Gastroesophageal sphincter (tissue), 4 donors: Measurements from ENCODE around the gene OR2AT4. TPM values are rescaled to one million over a fixed set of nuclear protein-coding genes. Genes with fewer than 3 reads are reported as not detected.

Source experiments
- ATAC-seq: fragments of 150-250 bp; one replicate; pipeline ENCODE4 v1.9.1; 2016; ENCODE audit warnings: mild to moderate bottlenecking, moderate library complexity
- H3K27ac ChIP-seq, 4 donors: fragments of 200-600 bp; sonication (generic) in 3 of 4; 1 replicate in 3 of 4; 2 replicates in 1 of 4; pipeline ENCODE4 v1.5.1; 2016 to 2019
- H3K27me3 ChIP-seq: fragments of 200-600 bp; sonication (generic); one replicate; pipeline ENCODE4 v1.5.1; 2019
- H3K36me3 ChIP-seq, 2 donors: fragments of 200-600 bp; sonication (generic); one replicate each; pipeline ENCODE4 v1.5.1; 2019; ENCODE audit warnings: control low read depth in 1 of 2
- H3K4me1 ChIP-seq, 3 donors: fragments of 200-600 bp; sonication (generic); 1 replicate in 2 of 3; 2 replicates in 1 of 3; pipeline ENCODE4 v1.5.1; 2016 to 2019; ENCODE audit warnings: control low read depth in 2 of 3
- H3K4me3 ChIP-seq, 2 donors: fragments of 200-600 bp; sonication (generic); one replicate each; pipeline ENCODE4 v1.5.1; 2019; ENCODE audit warnings: mild to moderate bottlenecking in 1 of 2, moderate library complexity in 1 of 2
- H3K9me3 ChIP-seq, 3 donors: fragments of 200-600 bp; sonication (generic); one replicate each; pipeline ENCODE4 v1.5.1; 2017 to 2019; ENCODE audit warnings: control low read depth in 2 of 3
- EP300 ChIP-seq: sonication (generic); formaldehyde crosslinking; IDR thresholded peaks from one replicate; pipeline ENCODE4 v1.6.1; 2017; ENCODE audit warnings: antibody characterized with exemption, mild to moderate bottlenecking
- POLR2A ChIP-seq, 2 donors: fragments of 450-650 bp; IDR thresholded peaks; one replicate each; pipeline ENCODE4 v1.6.1; 2017; ENCODE audit warnings: antibody characterized with exemption in 2 of 2, mild to moderate bottlenecking in 2 of 2, moderate library complexity in 1 of 2
- POLR2AphosphoS5 ChIP-seq: sonication (generic); formaldehyde crosslinking; IDR thresholded peaks from one replicate; pipeline ENCODE4 v1.6.1; 2017; ENCODE audit warnings: antibody characterized with exemption
- WGBS, 2 donors: methylation state at CpG; one replicate each; pipeline ENCODE4 v1.1.5; 2018; ENCODE audit warnings: low coverage in 1 of 2; 5-methylcytosine and 5-hydroxymethylcytosine counted together
- total RNA-seq, 4 donors: library from RNA; depleted of rRNA; stranded (reverse); fragments of >200 nt; gene quantifications; one replicate each; pipeline ENCODE4 v1.1.0, GENCODE V29; 2016
- TF ChIP-seq, protein P1 (sequence below), 4 experiments: fragments of 200-600 bp in 2 of 4; fragments of 450-650 bp in 2 of 4; sonication (generic) in 1 of 4; IDR thresholded peaks; one replicate each; pipeline ENCODE4 v1.5.1; 2017 to 2019; ENCODE audit warnings: antibody characterized with exemption in 4 of 4, mild to moderate bottlenecking in 2 of 4, moderate library complexity in 2 of 4

The OR2AT4 gene
- total RNA-seq, 4 donors from 2014 or later = not detected

DNA sequence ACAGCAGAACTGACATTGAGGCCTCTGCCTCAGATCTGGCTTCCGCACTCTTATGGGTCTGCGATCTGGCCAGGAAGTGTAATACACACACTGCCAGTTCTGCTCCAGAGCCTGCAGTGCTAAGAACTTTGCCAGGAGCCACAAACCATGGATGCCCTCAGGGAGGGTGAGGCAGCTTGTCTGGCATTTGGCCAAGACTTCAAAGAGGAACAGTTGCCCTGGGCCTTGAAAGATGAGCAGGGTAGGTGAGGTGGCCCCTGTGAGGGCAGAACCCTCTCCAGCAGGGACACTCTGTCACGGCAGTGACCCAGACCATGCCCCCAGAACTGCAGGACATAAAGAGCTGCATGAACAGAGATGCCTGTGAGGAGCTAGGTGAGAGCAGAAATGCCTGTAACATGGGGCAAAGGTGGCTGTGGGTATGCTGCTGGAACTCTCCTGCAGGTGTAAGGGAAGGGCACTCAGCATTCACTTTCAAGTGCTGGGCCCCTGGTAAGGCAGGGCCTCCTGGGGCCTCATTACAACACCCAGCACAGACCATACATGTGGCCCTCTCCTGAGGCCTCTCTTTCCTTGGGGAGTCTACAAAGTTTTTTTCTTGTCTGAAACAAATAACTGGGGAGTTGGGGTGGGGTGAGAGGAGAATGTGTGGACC, 60.6 kb downstream of the OR2AT4 start:
- Histone ChIP-seq H3K36me3 (no peaks in the 10 kb centered on the region), H3K27me3 (no peaks in the 10 kb centered on the region), H3K4me1 (no peaks in the 10 kb centered on the region), H3K27ac (no peak overlapping the region), H3K9me3 (no peaks in the 10 kb centered on the region), H3K4me3 (no peak overlapping the region)
- no peak for ATAC-seq
- 93 to 100% methylated on average over 2 of the region's 3 CpGs for WGBS, 2 donors
- TF ChIP-seq EP300 = no peak
- no peak for TF ChIP-seq POLR2A (IDR thresholded peaks at IDR 0.05)
- TF ChIP-seq, protein P1, sequence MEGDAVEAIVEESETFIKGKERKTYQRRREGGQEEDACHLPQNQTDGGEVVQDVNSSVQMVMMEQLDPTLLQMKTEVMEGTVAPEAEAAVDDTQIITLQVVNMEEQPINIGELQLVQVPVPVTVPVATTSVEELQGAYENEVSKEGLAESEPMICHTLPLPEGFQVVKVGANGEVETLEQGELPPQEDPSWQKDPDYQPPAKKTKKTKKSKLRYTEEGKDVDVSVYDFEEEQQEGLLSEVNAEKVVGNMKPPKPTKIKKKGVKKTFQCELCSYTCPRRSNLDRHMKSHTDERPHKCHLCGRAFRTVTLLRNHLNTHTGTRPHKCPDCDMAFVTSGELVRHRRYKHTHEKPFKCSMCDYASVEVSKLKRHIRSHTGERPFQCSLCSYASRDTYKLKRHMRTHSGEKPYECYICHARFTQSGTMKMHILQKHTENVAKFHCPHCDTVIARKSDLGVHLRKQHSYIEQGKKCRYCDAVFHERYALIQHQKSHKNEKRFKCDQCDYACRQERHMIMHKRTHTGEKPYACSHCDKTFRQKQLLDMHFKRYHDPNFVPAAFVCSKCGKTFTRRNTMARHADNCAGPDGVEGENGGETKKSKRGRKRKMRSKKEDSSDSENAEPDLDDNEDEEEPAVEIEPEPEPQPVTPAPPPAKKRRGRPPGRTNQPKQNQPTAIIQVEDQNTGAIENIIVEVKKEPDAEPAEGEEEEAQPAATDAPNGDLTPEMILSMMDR (IDR thresholded peaks at IDR 0.05) = no peak
- TF ChIP-seq POLR2AphosphoS5 = no peak

DNA sequence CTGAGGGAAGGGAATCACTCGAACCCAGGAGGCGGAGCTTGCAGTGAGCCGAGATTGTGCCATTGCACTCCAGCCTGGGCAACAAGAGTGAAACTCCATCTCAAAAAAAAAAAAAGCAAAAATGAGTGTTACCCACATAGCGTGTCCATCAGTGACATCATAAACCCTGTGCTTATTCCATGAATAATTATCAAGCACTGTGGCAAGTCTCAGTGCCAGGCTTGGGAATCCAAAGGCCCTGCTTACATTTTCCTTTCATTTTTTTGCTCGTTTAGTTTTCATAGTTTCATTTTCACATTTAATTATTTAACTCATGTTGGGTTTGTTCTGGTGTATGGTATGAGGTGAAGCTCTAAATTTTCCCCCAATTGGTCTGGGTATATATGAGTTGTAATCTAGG, 61.4 kb downstream of the OR2AT4 start:
- no peaks in the 10 kb centered on the region for H3K4me1 ChIP-seq
- WGBS, 2 donors = 83 to 94% methylated on average over 1 to 5 of the region's 5 CpGs

DNA sequence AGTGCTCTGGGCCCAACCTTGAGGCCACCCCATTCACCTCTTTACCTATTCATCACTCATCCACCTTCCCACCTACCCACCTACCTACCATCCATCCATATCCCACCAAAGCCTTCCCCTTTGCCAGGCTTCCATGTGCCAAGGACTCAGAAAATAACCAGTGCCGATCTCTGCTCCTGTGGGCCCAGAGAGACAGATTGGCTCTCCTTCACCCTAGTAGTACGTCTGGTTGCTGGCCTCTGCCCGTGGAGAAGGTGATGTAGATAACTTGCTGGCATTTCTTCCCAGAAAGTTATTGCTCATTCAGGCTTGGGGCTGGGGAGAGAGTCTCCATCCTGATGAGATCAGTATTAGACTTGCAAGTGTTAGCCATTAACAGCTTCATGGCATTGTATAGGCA, 62.8 kb downstream of the OR2AT4 start:
- Histone ChIP-seq H3K36me3 (no peaks in the 10 kb centered on the region), H3K4me1 (no peaks in the 10 kb centered on the region), H3K4me3 (no peak overlapping the region), H3K27ac (no peak overlapping the region), H3K9me3 (no peaks in the 10 kb centered on the region), H3K27me3 (peaks cover 9% of the 10 kb centered on the region)
- TF ChIP-seq POLR2A (IDR thresholded peaks at IDR 0.05) = no peak
- TF ChIP-seq, protein P1 (IDR thresholded peaks at IDR 0.05) = no peak
- no peak for TF ChIP-seq POLR2AphosphoS5
- TF ChIP-seq EP300 = no peak
- WGBS, 2 donors = 100% methylated on average over 1 of the region's 3 CpGs; no CpG with 5 or more reads in 1 of the 2 donors
- ATAC-seq = no peak

More for the DNA sequence above, 61.4 kb downstream of the OR2AT4 start:
- ATAC-seq = no peak
- Histone ChIP-seq H3K27me3 (no peaks in the 10 kb centered on the region), H3K36me3 (no peaks in the 10 kb centered on the region), H3K27ac (no peak overlapping the region), H3K4me3 (no peak overlapping the region), H3K9me3 (no peaks in the 10 kb centered on the region)
- TF ChIP-seq EP300 (no peak), POLR2A (IDR thresholded peaks at IDR 0.05) (no peak), POLR2AphosphoS5 (no peak)
- TF ChIP-seq, protein P1 (IDR thresholded peaks at IDR 0.05) = no peak

DNA sequence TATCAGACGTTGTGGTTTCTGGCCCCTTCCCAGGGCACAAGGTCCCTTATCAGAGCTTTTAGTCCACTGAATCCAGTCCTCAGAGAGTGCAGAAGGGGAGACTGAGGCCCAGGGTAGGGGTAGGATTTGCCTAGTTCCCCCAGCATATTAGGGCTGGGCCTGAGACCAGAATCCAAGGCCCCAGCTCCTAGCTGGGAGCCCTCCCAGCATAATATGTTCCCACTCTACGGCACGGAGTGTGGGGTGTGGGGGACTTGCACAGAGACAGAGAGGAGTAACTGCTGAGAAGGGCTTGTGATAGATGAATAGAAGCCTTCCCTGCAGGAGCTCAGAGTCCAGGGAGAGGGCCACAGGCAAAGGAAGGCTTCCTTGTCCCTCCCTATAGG, 64.1 kb downstream of the OR2AT4 start:
- no peak for ATAC-seq
- H3K4me1 ChIP-seq = no peaks in the 10 kb centered on the region
- no peak overlapping the region for H3K27ac ChIP-seq
- no peak overlapping the region for H3K4me3 ChIP-seq
- H3K9me3 ChIP-seq = no peaks in the 10 kb centered on the region
- TF ChIP-seq POLR2A (IDR thresholded peaks at IDR 0.05) (no peak), POLR2AphosphoS5 (no peak), EP300 (no peak)
- TF ChIP-seq, protein P1 (IDR thresholded peaks at IDR 0.05) = no peak
- no peaks in the 10 kb centered on the region for H3K36me3 ChIP-seq
- WGBS, 2 donors = 63% methylated on average over 2 of the region's 3 CpGs; no CpG with 5 or more reads in 1 of the 2 donors
- H3K27me3 ChIP-seq = peaks cover 9% of the 10 kb centered on the region
